Activated T-cell treated with anti-CD3 and anti-CD28 coated beads, Interleukin-2, amount 50 U/mL, for 72 hours (primary cell): ENCODE results near the gene ETV4. TPM values are rescaled to one million over a fixed set of nuclear protein-coding genes. Genes with fewer than 3 reads are reported as not detected.

Source experiments
- ATAC-seq, 2 donors: fragments of 150-1000 bp; cut with Tn5 transposase; replicated peaks in 1 of 2; 2 replicates each; pipeline ENCODE4 v1.10.0; 2021; ENCODE audit warnings: moderate library complexity in 2 of 2, mild to moderate bottlenecking in 1 of 2
- DNase-seq, 2 donors: peaks; one replicate each; pipeline ENCODE4 v3.0.0; 2021 to 2022; ENCODE audit warnings: mixed read lengths in 1 of 2
- H3K27ac Mint-ChIP-seq: one replicate; pipeline ENCODE4 v1.8.0; 2022; ENCODE audit warnings: mild to moderate bottlenecking, moderate library complexity, mixed read lengths
- H3K27me3 Mint-ChIP-seq: one replicate; pipeline ENCODE4 v1.8.0; 2022; ENCODE audit warnings: low read depth, mixed read lengths
- H3K36me3 Mint-ChIP-seq, 2 donors: one replicate each; pipeline ENCODE4 v1.8.0; 2022; ENCODE audit warnings: mixed read lengths in 2 of 2, mild to moderate bottlenecking in 1 of 2; ENCODE audit not compliant: insufficient read depth in 2 of 2
- H3K4me1 Mint-ChIP-seq: one replicate; pipeline ENCODE4 v1.8.0; 2022; ENCODE audit warnings: low read depth, mixed read lengths
- H3K4me3 Mint-ChIP-seq, 2 donors: one replicate each; pipeline ENCODE4 v1.8.0; 2022; ENCODE audit warnings: mild to moderate bottlenecking in 2 of 2, mixed read lengths in 2 of 2, moderate library complexity in 2 of 2
- H3K9me3 Mint-ChIP-seq, 2 donors: one replicate each; pipeline ENCODE4 v1.8.0; 2022; ENCODE audit warnings: mixed read lengths in 2 of 2
- total RNA-seq, 2 donors: library from RNA; stranded (reverse); gene quantifications; one replicate each; pipeline ENCODE4 v1.2.3, GENCODE V29; 2022

Gene ETV4
- total RNA-seq, 2 donors from 2014 or later, result 1.2 to 2.1 TPM

DNA sequence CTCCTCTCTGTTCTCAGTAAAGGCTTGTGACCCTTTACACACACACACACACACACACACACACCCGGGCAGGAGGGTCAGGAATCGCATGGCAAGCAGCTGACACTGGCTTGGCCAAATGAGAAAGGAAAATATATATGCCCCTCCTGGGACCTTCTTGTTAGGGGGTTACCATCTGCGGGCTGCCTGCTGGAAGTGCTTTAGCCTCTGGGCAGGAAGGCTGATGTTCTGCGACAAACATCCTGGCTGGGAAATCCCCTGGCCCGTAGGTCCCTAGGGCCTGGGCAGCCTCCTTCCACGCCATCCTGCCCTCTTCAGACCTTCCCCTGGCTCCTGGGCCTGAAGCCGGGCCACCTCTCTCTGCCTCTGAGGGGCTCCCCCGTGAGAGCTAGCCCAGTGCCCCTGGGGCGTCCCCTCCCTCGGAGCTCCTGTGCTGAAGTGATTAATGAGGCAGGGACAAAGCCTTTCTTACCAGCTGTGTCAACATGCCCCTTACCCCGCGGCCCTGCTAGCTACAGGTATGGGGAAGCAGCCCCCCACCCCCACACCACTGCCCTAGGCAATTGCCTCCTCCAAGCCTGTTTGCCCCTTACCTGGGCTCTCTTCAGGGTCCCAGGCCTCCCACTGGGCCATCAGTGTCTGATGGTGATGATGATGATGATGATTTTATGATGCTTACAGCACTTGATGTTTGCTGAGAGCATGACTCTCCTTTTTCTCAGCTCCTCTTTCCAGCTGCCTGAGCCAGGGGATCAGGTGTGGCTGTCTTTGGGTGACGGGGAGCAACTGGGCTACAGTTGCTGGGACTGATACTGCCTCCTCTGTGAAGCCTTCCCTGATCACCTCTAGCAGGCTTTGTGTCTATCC, 32.8 kb upstream of the ETV4 start:
- H3K4me1 Mint-ChIP-seq, result peaks cover 16% of the 10 kb centered on the region
- H3K27me3 Mint-ChIP-seq, result peaks cover 14% of the 10 kb centered on the region
- DNase-seq (peak; percentile 26 to 35), ATAC-seq (peak; percentile 60 to 67)
- H3K4me3 Mint-ChIP-seq, result no peak overlapping the region
- no peaks in the 10 kb centered on the region for H3K36me3 Mint-ChIP-seq
- H3K27ac Mint-ChIP-seq, result no peak overlapping the region
- H3K9me3 Mint-ChIP-seq, result no peaks in the 10 kb centered on the region

DNA sequence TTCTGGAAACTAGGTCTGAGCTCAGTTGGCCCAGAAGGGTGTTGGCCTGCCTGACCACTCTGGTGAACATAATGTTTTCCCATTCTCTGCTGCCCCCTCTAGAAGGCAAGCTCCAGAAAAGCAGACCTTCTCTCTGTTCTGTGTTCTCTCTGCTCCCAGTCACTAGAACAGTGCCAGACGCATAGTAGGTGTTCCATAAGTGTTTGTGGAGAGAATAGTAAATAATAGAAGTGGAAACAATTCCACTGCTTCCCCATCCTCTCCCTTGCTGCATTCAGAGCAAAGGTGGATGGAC, 32.2 kb upstream of the ETV4 start:
- H3K4me1 Mint-ChIP-seq, result peaks cover 16% of the 10 kb centered on the region
- H3K27ac Mint-ChIP-seq, result no peak overlapping the region
- no peak overlapping the region for H3K4me3 Mint-ChIP-seq
- ATAC-seq, result no peak
- peaks cover 14% of the 10 kb centered on the region for H3K27me3 Mint-ChIP-seq
- no peaks in the 10 kb centered on the region for H3K36me3 Mint-ChIP-seq
- no peaks in the 10 kb centered on the region for H3K9me3 Mint-ChIP-seq
- no peak for DNase-seq

DNA sequence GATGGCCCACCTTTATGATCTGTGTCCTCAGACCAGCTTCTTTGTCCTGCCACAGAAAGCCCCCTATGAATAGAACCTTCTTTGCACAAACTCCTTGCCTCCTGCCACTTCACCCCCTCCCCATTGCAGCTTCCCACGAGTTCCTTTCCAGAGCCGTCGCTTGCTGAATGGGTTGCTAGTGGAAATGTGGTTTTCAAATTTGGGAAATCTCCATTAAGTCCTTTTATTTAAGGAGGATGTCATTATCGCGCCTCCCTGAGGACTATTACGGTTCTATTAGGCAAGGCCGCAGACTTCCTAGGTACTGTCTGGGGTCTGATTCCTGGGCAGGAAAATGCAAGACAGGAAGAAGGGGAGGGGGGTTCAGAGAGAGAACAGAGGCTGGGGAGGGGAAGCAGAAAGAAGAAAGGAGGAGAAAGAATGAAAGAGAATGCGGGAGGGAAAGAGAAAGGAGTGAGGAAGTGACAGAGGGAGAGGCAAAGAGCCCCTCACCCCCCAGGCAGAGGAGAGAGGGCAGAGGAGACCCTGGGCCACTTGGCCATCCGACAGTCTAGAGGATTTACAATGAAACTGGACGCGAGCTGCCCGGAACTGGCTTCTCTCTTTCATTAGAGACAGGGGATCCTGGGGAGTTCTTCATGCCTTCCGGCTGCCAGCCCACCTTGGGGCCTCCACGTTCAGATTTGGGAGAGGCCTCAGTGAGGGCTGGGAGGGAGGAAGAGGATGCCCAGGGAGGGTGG, 31.7 kb upstream of the ETV4 start:
- DNase-seq (no peak), ATAC-seq (no peak)
- no peak overlapping the region for H3K4me3 Mint-ChIP-seq
- H3K9me3 Mint-ChIP-seq, result no peaks in the 10 kb centered on the region
- no peaks in the 10 kb centered on the region for H3K36me3 Mint-ChIP-seq
- peaks cover 14% of the 10 kb centered on the region for H3K27me3 Mint-ChIP-seq
- no peak overlapping the region for H3K27ac Mint-ChIP-seq
- H3K4me1 Mint-ChIP-seq, result peaks cover 16% of the 10 kb centered on the region

DNA sequence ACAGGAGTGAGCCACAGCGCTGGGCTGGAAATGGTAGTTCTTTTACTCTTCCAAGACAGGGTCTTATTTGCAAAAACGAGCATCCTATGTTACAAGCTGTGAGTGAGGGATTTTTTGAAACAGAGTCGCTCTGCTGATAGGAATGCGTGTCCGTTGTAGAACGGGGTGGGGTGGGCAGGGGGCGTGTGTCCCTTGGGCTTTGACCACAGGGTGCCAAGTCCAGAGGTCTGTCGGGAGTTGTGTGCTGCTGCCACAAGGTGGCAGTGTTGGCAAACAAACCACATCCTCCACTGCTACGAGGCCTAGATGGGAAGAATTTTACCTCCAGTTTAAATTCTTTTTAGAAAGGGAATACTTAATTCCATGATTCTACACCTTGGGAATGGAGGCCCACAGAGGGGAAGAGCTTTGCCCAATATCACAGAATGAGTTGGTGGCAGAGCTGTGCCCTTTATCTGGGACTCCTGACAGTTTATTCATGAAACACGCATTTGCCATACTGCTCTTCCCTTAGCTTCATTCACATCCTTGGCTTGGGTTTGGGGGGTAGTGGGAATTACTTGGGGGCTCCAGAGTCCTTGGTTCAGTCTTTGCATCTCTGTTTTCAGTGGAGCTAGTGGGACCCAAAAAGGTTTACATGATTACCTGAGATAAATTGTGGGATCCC, 30.6 kb upstream of the ETV4 start:
- ATAC-seq (peak; percentile 81 to 85), DNase-seq (peak; percentile 60 to 71)
- peaks cover 14% of the 10 kb centered on the region for H3K27me3 Mint-ChIP-seq
- H3K4me1 Mint-ChIP-seq, result peaks cover 16% of the 10 kb centered on the region
- H3K4me3 Mint-ChIP-seq, result no peak overlapping the region
- H3K27ac Mint-ChIP-seq, result no peak overlapping the region
- no peaks in the 10 kb centered on the region for H3K9me3 Mint-ChIP-seq
- no peaks in the 10 kb centered on the region for H3K36me3 Mint-ChIP-seq

DNA sequence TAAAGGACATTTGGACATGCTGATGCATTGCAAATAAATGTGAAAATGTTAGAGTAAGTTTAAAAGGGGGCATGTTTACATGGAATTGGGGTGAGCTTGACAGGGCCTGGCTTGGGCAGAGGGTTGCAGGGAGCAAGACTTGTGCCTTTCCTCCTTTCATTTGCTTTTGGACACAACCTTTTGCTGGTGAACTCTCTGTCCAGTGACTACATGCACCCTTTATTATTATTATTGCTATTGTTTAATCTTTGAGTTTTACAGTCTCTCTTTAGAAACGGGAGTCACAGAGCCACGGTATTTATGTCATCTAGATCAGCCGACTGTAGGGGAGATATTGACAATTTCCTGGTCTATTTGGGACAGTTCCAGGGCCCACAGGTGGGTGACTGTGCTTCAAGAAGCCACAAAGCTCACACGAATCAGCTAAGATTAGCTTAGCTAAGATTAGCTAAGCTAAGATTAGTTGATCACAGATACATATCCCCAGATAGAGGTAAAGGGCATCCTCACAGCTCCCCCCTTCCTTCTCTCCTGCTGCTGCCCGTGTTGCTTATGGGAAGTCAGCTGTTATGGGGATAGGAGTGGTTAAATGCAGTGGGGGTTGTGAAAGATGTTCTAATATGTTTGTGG, 28.9 kb upstream of the ETV4 start:
- peaks cover 14% of the 10 kb centered on the region for H3K27me3 Mint-ChIP-seq
- no peak overlapping the region for H3K4me3 Mint-ChIP-seq

DNA sequence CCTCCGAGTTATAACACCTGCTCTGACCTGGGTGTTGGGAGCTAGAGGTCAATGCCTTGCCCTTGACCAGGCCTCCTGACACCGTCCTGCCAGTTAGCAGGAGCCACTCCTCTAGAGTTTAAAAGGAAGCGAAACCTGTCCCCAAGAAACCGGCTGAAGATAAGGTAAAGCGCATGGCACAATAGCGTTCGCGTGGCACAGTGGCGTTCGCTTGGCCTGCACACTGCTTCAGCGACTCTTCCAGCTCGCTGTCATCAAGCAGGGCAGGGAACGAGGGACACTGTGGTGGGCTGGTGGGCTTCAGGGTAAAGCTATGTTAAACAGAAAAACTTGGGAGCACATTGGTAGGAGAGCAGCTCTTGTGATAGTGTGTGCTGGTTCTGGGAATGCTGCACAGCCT, 28.2 kb upstream of the ETV4 start:
- DNase-seq (no peak), ATAC-seq (no peak)
- peaks cover 9% of the 10 kb centered on the region for H3K27me3 Mint-ChIP-seq

More for the DNA sequence above, 28.9 kb upstream of the ETV4 start:
- no peaks in the 10 kb centered on the region for H3K9me3 Mint-ChIP-seq
- H3K36me3 Mint-ChIP-seq, result no peaks in the 10 kb centered on the region
- DNase-seq (no peak), ATAC-seq (no peak)
- no peak overlapping the region for H3K27ac Mint-ChIP-seq
- peaks cover 16% of the 10 kb centered on the region for H3K4me1 Mint-ChIP-seq

DNA sequence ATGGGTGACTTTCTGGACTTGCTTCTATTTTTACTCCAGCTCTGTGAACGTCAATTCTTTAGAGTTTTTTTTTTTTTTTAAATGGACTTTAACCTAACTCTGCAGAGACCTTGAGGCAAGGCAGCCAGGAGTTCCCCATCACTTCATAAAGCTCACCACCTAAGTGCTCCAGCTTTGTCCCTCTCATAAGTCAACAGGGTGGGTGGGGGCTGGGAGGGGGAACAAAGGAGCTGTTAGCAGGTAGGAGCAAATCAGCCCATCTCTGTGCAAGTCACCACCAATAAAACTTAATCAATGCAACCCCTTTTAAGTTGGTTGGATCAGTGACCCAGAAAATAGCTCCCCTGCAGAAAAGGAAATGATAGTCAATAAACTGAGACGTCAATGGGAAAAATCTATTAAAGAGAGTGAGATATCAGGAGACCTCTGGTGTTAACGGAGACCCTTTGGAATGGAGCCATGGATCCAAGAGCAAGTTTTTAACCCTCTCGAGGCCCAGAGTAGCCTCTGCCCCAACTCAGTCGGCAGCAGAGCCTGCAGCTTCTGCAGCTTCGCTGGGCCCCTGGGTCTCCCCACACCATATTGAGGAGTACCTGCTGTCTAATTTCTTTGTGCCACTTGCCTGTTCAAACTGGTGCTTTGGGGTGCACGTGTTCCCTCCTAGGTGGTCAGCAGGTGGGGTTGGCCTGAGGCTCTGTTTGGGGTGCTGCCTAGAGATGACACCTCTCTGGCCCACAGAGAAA, 27.6 kb upstream of the ETV4 start:
- Mint-ChIP-seq H3K36me3 (no peaks in the 10 kb centered on the region), H3K4me3 (no peak overlapping the region), H3K27ac (no peak overlapping the region), H3K9me3 (no peaks in the 10 kb centered on the region), H3K4me1 (peaks cover 6% of the 10 kb centered on the region), H3K27me3 (peaks cover 6% of the 10 kb centered on the region)
- DNase-seq (no peak), ATAC-seq (no peak)

More for the DNA sequence above, 28.2 kb upstream of the ETV4 start:
- Mint-ChIP-seq H3K9me3 (no peaks in the 10 kb centered on the region), H3K27ac (no peak overlapping the region), H3K36me3 (no peaks in the 10 kb centered on the region), H3K4me3 (no peak overlapping the region), H3K4me1 (peaks cover 12% of the 10 kb centered on the region)

DNA sequence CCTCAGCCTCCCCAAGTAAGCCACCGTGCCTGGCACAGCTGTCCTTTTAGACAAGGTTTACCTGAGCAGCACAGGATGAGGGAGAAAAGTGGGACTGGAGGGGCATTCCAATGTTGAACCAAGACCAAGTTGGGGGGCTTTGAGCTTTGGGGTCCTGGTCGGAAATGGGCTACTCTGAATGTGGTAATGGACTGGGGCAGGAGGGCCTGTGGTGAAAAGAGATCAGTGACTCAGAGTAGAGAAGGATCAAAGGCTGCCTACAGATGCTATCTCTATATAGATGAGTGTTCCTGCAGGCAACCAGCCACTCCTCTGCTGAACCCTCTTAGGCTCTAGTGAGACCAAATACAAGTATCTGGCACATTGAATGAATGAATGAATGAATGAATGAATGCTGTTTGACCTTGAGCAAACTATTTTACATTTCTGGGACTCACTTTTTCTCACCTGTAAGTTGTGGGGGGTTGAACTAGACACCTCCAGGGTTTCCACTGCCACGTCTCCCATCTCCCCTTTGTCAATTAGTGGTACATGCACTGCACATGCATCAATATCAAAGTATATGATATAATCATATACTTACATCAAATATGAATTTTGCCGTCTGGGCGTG, 26.3 kb upstream of the ETV4 start:
- no peaks in the 10 kb centered on the region for H3K9me3 Mint-ChIP-seq
- no peak overlapping the region for H3K4me3 Mint-ChIP-seq
- H3K4me1 Mint-ChIP-seq, result no peaks in the 10 kb centered on the region
- ATAC-seq, result peak; percentile 69 to 73
- H3K36me3 Mint-ChIP-seq, result no peaks in the 10 kb centered on the region
- no peak for DNase-seq
- H3K27ac Mint-ChIP-seq, result no peak overlapping the region
- peaks cover 6% of the 10 kb centered on the region for H3K27me3 Mint-ChIP-seq

DNA sequence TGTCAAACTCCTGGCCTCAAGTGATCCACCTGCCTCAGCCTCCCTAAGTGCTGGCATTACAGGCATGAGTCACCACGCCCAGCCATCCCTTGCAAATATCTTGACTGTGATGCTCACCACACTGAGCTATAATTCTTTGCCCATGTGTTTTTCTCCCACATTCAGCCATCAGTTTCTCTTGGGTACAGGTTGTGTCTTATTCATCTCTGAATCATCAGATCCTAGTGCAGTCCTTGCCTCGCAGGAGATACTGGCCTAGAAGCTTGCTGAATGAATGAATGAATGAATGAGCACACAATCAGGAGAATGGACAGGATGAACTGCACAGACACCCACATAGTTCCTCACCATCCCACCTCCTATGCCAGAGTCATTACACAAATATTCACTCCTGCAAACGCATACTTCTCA, 24.4 kb upstream of the ETV4 start:
- Mint-ChIP-seq H3K4me1 (no peaks in the 10 kb centered on the region), H3K27me3 (peaks cover 6% of the 10 kb centered on the region), H3K36me3 (no peaks in the 10 kb centered on the region), H3K9me3 (no peaks in the 10 kb centered on the region), H3K27ac (no peak overlapping the region), H3K4me3 (no peak overlapping the region)
- no peak for DNase-seq
- ATAC-seq, result peak; percentile 63 to 66

DNA sequence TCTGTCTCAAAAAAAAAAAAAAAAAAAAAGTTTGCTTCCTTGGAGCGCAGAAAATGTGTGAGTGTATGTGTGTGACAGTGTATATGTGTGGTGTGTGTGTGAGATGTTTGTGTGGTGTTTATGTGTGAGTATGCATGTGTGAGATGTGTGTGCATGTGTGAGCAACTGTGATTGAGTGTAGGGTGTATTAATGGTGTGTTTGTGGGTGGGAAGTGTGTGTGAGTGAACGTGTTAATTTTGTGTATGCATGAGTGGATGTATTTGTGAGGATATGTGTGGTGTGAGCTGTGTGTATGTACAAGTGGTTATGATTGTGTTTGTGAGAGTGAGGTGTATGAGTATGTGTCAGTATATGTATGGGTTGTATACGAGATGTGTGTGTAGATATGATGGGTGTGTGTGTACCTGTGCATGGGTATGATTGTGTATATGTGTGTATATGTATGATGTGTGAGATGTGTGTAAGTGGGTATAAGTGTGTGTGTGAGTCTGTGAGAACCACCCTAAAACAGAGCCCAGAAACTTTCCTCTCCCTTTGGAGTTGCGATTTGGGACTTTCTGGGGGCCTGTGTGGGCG, 22.5 kb upstream of the ETV4 start:
- ATAC-seq, result no peak
- Mint-ChIP-seq H3K9me3 (no peaks in the 10 kb centered on the region), H3K27ac (no peak overlapping the region), H3K4me1 (no peaks in the 10 kb centered on the region), H3K27me3 (peaks cover 12% of the 10 kb centered on the region), H3K36me3 (no peaks in the 10 kb centered on the region), H3K4me3 (no peak overlapping the region)
- DNase-seq, result no peak

DNA sequence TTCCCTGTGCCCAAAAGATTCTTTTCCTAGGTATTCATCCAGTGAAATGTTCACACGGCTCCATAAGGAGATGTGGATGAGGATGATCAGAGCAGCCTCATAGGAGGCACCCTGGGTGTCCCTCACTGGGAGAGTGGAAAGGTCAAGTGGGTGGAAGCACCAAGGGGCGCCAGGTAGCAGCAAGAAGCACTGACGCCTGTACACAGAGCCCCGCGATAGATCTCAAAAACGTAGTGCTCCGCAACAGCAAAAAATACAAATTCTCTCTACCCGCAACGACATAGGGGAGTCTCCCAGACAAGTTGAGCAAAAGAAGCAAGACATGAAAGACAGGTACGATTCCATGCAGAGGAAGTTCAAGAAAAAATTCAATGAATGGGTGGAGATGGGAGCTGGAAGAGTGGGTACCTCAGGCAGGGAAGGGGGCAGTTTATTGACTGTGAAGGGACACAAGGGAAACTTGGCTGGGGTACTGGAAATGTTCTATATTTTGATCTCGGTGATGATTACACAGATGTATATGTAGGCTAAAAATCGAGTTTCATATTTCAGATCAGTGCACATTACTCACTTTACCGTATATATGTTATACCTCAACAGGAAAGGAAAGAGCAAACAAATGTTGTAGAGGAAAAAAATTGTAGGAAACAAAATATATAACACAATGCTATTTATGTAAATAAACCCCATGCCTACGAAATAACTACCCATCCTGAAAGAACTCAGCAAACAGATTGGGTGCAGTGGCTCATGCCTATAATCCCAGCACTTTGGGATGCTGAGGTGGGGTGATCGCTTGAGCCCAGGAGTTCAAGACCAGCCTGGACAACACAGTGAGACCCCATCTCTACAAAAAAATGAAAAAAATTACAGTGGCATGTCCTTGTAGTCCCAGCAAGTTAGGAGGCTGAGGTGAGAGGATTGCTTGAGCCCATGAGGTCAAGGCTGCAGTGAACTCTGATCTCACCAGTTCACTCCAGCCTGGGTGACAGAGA, 17.8 kb upstream of the ETV4 start:
- Mint-ChIP-seq H3K4me3 (no peak overlapping the region), H3K36me3 (no peaks in the 10 kb centered on the region), H3K9me3 (no peaks in the 10 kb centered on the region), H3K27ac (no peak overlapping the region), H3K27me3 (peaks cover 52% of the 10 kb centered on the region), H3K4me1 (no peaks in the 10 kb centered on the region)
- no peak for DNase-seq
- no peak for ATAC-seq
